GM06990 (cell line): ENCODE results near the gene PKHD1.

Source experiments
- DNase-seq: peaks from one replicate; pipeline ENCODE4 v3.0.0-alpha.2; 2011; ENCODE audit not compliant: insufficient read length; ENCODE audit errors: extremely low read depth
- H3K27me3 ChIP-seq: replicated peaks from 2 replicates; pipeline ENCODE4 v1.6.0; 2011; ENCODE audit warnings: low read length; ENCODE audit not compliant: control insufficient read depth, insufficient read depth
- H3K36me3 ChIP-seq: 2 replicates; pipeline ENCODE4 v1.5.1; 2011; ENCODE audit warnings: low read length; ENCODE audit not compliant: control insufficient read depth, insufficient read depth
- H3K4me3 ChIP-seq: replicated peaks from 2 replicates; pipeline ENCODE4 v1.5.1; 2011; ENCODE audit warnings: low read depth, mild to moderate bottlenecking, control low read depth, low read length
- TF ChIP-seq, protein P1 (sequence below): IDR thresholded peaks from 2 replicates; pipeline ENCODE4 v1.5.1; 2011; ENCODE audit warnings: low read length, control low read depth, mild to moderate bottlenecking, inconsistent platforms; ENCODE audit not compliant: insufficient read depth, poor library complexity, severe bottlenecking

PKHD1 gene

DNA sequence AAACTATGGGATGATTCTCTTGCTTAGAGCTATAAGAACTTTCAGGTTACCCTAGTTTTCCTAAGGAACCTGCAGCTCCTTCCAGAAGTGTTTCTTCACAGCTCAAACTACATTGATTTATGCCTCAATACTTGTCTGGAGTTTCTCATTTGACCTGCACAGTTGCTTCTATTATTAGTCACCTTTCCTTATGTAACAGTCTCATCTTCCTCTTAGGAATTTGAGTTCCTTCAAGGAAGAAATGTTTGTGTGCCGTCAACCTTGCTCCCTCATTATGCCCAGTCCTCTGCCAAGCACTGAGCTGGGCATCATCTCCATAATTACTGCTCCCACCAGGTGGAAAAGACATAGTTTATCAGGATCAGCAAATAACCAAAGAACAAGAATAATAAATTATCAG lies 466.4 kb downstream of the PKHD1 start:
- TF ChIP-seq, protein P1, sequence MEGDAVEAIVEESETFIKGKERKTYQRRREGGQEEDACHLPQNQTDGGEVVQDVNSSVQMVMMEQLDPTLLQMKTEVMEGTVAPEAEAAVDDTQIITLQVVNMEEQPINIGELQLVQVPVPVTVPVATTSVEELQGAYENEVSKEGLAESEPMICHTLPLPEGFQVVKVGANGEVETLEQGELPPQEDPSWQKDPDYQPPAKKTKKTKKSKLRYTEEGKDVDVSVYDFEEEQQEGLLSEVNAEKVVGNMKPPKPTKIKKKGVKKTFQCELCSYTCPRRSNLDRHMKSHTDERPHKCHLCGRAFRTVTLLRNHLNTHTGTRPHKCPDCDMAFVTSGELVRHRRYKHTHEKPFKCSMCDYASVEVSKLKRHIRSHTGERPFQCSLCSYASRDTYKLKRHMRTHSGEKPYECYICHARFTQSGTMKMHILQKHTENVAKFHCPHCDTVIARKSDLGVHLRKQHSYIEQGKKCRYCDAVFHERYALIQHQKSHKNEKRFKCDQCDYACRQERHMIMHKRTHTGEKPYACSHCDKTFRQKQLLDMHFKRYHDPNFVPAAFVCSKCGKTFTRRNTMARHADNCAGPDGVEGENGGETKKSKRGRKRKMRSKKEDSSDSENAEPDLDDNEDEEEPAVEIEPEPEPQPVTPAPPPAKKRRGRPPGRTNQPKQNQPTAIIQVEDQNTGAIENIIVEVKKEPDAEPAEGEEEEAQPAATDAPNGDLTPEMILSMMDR: no peak
- no peaks in the 10 kb centered on the region for H3K36me3 ChIP-seq
- H3K27me3 ChIP-seq: no peaks in the 10 kb centered on the region
- H3K4me3 ChIP-seq: no peak overlapping the region
- DNase-seq: no peak

DNA sequence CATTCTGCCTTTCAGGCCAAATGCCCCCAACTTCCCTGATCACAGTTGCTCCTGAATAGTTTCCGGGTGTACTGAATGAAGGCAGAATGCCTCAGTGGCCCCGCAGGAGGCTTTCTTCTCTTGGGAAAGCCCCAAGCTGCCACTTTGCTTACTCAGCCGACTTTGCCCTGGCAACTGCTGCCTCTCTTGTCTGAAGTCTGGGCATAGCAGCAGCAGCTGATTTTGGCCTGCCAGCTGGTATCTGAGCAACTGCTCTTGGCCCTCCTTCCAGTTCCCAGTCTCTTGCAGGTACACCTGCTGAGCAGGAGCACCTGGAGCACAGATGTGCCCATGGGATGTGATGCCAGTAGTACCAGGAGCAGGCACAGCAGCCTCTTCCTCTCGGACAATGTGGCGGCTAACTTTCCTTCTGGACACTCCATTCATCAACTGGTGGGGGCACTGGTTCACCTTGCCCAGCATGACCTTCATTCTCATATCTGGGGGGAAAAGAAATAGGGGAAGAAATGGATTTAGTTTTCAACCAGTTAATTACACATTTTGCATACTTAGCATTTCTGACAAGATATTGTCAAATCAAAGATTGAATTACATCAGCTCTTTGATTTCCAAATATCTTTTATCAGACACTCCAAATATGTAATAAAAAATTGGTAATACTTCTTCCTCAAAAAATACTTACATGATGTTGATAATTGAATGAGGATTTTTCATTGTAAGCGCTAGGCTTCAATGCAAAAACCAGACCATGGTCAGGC lies 468.2 kb downstream of the PKHD1 start:
- DNase-seq: no peak
- no peaks in the 10 kb centered on the region for H3K36me3 ChIP-seq
- TF ChIP-seq, protein P1: no peak
- H3K27me3 ChIP-seq: no peaks in the 10 kb centered on the region
- H3K4me3 ChIP-seq: no peak overlapping the region

DNA sequence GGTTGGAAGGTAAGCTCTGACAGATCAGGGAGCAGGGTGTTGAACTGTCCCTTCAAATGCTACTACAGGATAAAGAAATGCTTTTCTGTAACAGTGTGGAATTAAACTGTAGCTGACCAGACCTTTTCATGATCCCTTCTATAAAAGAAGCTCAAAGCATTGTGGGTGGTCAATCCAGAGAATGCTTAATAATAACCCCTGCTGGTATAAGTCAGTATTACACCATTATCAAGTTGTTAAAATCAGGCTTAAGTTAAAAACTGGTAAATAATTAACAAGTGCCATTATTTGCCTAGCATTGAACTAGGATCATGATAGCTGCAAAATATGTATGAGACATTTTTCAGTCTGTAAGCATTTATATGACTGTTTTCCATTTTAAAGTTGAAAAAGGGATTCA lies 468.9 kb downstream of the PKHD1 start:
- TF ChIP-seq, protein P1: peak; percentile 36
- H3K27me3 ChIP-seq: no peaks in the 10 kb centered on the region
- H3K4me3 ChIP-seq: no peak overlapping the region
- no peak for DNase-seq
- H3K36me3 ChIP-seq: no peaks in the 10 kb centered on the region

DNA sequence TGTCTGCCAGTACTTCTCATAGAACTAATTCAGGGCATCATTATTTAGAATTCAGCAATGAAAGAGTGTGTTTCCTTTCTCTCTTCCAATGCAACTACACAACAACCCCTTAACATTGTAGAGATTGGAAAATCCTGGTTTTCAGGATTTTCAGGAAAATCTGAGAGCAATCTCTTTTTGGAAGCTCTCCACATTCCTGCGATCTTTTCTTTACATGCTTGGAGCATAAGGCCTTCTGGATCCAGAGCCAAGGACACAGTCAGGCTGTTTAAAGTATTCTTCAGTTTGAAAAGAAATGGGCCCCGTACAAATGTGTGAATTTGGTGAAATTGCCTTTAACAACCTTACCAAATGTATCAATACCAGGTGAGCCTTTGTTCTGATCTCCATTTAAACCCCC lies 469.7 kb downstream of the PKHD1 start:
- TF ChIP-seq, protein P1: no peak
- H3K36me3 ChIP-seq: no peaks in the 10 kb centered on the region
- no peak for DNase-seq

DNA sequence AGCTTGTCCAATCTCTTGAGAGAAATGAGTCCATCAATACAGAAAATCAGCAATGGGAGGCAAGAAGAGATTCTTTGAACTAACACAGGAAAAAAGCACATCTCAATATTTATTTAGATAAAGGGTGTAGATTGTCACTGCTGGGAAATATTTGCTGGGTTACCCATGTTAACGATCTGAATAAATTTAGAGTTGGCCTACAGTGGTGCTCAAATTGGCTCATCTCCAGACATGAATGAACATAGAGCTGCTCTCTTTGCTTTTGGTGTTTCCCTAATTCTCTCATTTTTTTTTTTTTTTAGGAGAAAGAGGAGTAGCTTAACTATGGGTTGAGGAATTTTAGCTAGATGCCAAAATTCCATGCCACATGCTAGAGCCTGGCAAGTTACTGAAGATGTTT lies 471.2 kb downstream of the PKHD1 start:
- H3K36me3 ChIP-seq: no peaks in the 10 kb centered on the region
- TF ChIP-seq, protein P1: no peak
- DNase-seq: no peak

More for the DNA sequence above, 469.7 kb downstream of the PKHD1 start:
- H3K27me3 ChIP-seq: no peaks in the 10 kb centered on the region
- no peak overlapping the region for H3K4me3 ChIP-seq

More for the DNA sequence above, 471.2 kb downstream of the PKHD1 start:
- Histone ChIP-seq H3K27me3 (no peaks in the 10 kb centered on the region), H3K4me3 (no peak overlapping the region)
